Fibroblast of the aortic adventitia (primary cell): Measurements from ENCODE around the gene SUZ12. TPM values are rescaled to one million over a fixed set of nuclear protein-coding genes. Genes with fewer than 3 reads are reported as not detected.
A peak's percentile ranks its signal among the peaks of the same experiment; 100 is the strongest.
"Not testable (repeated sequence)": the region's sequence is repeated elsewhere in the genome, so short reads cannot be mapped to it uniquely, and the experiment has no call there.

ENCODE experiments used
- DNase-seq: peaks from one replicate; pipeline ENCODE4 v3.0.0-alpha.2; 2010; ENCODE audit warnings: low read depth
- H3K4me3 ChIP-seq: 2 replicates; pipeline ENCODE4 v1.5.1; 2011; ENCODE audit warnings: low read depth, mild to moderate bottlenecking, control low read depth, low read length, moderate library complexity
- CTCF ChIP-seq: IDR thresholded peaks from 2 replicates; pipeline ENCODE4 v1.5.1; 2011; ENCODE audit warnings: mild to moderate bottlenecking, low read length, control low read depth, inconsistent platforms; ENCODE audit not compliant: insufficient read depth
- total RNA-seq: library from RNA; depleted of rRNA; stranded (reverse); fragments of >200 nt; gene quantifications from 2 replicates; pipeline ENCODE4 v1.2.3, GENCODE V29; 2012; ENCODE audit warnings: low replicate concordance

Gene SUZ12
- total RNA-seq, 1 donor: 36.2 TPM

- no peak for DNase-seq
- no peak overlapping the region for H3K4me3 ChIP-seq
- no peak for TF ChIP-seq CTCF
Observed at GRCh38 chr17:32016231-32016630, 79.4 kb downstream of the SUZ12 start.

- DNase-seq: no peak
- H3K4me3 ChIP-seq: no peak overlapping the region
- no peak for TF ChIP-seq CTCF
Observed at GRCh38 chr17:32019228-32019627, 82.4 kb downstream of the SUZ12 start.

GRCh38 chr17:32020943-32021614, 84.3 kb downstream of the SUZ12 start:
- peak; percentile 2 for DNase-seq
- TF ChIP-seq CTCF: no peak
- H3K4me3 ChIP-seq: no peak overlapping the region

- DNase-seq: no peak
- TF ChIP-seq CTCF: no peak
- no peak overlapping the region for H3K4me3 ChIP-seq
Observed at GRCh38 chr17:32021615-32021955, 84.8 kb downstream of the SUZ12 start.

- not testable (repeated sequence) for DNase-seq, H3K4me3 ChIP-seq
Observed at GRCh38 chr17:32022554-32022953, 85.7 kb downstream of the SUZ12 start.

- not testable (repeated sequence) for H3K4me3 ChIP-seq, DNase-seq
Observed at GRCh38 chr17:32027271-32027670, 90.5 kb downstream of the SUZ12 start.

- DNase-seq: no peak
- no peak overlapping the region for H3K4me3 ChIP-seq
- no peak for TF ChIP-seq CTCF
Observed at GRCh38 chr17:32033223-32033622, 96.4 kb downstream of the SUZ12 start.

- not testable (repeated sequence) for H3K4me3 ChIP-seq, DNase-seq
Observed at GRCh38 chr17:32033812-32034211, 97.0 kb downstream of the SUZ12 start.

- not testable (repeated sequence) for DNase-seq, H3K4me3 ChIP-seq
Observed at GRCh38 chr17:32040246-32040645, 103.4 kb downstream of the SUZ12 start.

GRCh38 chr17:32041306-32041875, 104.6 kb downstream of the SUZ12 start:
- H3K4me3 ChIP-seq, DNase-seq: not testable (repeated sequence)

GRCh38 chr17:32042266-32042665, 105.5 kb downstream of the SUZ12 start:
- not testable (repeated sequence) for H3K4me3 ChIP-seq, DNase-seq

- not testable (repeated sequence) for H3K4me3 ChIP-seq
- DNase-seq: peak; percentile 64
Observed at GRCh38 chr17:32045611-32046010, 108.8 kb downstream of the SUZ12 start.

- not testable (repeated sequence) for DNase-seq, H3K4me3 ChIP-seq
Observed at GRCh38 chr17:32047663-32048062, 110.9 kb downstream of the SUZ12 start.
